BE2C (cell line): ENCODE data around the gene ARHGAP22.

Experiments used
- DNase-seq: peaks from one replicate; pipeline ENCODE4 v3.0.0-alpha.2; 2020
- H3K27me3 ChIP-seq: fragments of 250-450 bp; sonication (Bioruptor Pico); 2 replicates; pipeline ENCODE4 v1.5.1; 2020; ENCODE audit warnings: mild to moderate bottlenecking
- H3K36me3 ChIP-seq: fragments of 250-450 bp; sonication (Bioruptor Pico); 2 replicates; pipeline ENCODE4 v1.5.1; 2020; ENCODE audit warnings: mild to moderate bottlenecking
- H3K4me1 ChIP-seq: fragments of 250-450 bp; sonication (Bioruptor Pico); 2 replicates; pipeline ENCODE4 v1.5.1; 2020
- H3K4me3 ChIP-seq: 2 replicates; pipeline ENCODE4 v1.5.1; 2011; ENCODE audit warnings: low read depth, low read length
- H3K9me3 ChIP-seq: fragments of 250-450 bp; sonication (Bioruptor Pico); 2 replicates; pipeline ENCODE4 v1.5.1; 2020
- TF ChIP-seq, protein P1 (sequence below): IDR thresholded peaks from 2 replicates; pipeline ENCODE4 v1.5.1; 2012; ENCODE audit warnings: mild to moderate bottlenecking, low read depth, low read length

The ARHGAP22 gene

DNA sequence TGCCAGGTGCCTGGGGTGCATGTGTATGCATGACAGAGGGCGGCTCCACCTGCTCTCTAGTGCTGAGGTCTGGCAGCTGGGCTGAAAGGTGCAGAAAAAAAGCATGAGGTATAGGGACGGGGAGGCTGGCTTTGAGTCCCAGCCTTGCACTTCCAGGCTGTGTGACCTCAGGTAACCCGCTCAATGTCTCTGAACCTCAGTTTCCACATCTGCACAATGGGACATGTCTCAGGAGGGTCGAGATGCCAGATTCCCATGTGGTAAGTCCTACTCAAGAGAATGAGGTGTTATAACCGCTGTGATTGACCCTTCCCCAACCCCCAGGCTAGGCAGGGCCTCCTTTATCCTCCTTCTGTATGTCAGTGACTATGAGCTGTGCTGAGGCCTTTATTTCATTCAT is 48.8 kb downstream of the ARHGAP22 start:
- DNase-seq = no peak
- Histone ChIP-seq H3K27me3 (no peaks in the 10 kb centered on the region), H3K4me3 (no peak overlapping the region), H3K4me1 (no peaks in the 10 kb centered on the region), H3K9me3 (no peaks in the 10 kb centered on the region), H3K36me3 (no peaks in the 10 kb centered on the region)
- TF ChIP-seq, protein P1, sequence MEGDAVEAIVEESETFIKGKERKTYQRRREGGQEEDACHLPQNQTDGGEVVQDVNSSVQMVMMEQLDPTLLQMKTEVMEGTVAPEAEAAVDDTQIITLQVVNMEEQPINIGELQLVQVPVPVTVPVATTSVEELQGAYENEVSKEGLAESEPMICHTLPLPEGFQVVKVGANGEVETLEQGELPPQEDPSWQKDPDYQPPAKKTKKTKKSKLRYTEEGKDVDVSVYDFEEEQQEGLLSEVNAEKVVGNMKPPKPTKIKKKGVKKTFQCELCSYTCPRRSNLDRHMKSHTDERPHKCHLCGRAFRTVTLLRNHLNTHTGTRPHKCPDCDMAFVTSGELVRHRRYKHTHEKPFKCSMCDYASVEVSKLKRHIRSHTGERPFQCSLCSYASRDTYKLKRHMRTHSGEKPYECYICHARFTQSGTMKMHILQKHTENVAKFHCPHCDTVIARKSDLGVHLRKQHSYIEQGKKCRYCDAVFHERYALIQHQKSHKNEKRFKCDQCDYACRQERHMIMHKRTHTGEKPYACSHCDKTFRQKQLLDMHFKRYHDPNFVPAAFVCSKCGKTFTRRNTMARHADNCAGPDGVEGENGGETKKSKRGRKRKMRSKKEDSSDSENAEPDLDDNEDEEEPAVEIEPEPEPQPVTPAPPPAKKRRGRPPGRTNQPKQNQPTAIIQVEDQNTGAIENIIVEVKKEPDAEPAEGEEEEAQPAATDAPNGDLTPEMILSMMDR = no peak

DNA sequence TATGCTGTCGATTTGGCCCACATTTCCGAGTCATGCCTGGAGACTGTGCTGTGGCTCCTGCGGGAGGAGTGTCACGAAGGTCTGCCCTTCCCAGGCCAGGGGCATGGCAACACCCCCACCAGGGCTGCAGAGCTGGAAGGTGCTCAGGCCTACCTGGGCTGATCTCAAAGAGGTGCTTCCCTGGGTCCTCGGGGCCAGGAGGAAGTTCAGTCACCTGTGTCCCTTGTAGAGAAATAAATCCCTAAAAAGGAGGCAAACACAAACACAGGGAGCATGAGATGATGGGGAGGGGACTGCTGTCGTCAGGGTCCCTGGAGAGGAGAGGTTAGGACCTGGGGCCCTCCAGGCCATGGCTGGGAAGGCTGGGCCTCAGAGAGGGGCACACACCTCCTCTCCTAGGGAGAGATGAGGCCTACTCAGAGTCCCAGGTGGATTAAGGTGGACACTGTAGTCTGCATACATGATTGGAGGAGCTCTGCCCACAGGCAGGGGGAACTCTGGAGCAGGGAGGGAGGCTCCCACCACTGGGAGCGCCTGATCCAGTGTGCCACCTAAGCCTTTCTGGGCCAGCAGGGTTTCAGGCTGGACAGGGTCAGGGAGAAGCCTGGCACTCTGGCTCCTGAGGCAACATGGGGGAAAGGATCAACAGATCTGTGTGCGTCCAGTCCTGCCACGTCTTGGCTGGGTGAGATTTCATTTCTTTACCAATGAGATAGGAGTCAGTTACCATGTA is 49.4 kb downstream of the ARHGAP22 start:
- TF ChIP-seq, protein P1 = no peak
- Histone ChIP-seq H3K9me3 (no peaks in the 10 kb centered on the region), H3K4me1 (no peaks in the 10 kb centered on the region), H3K4me3 (no peak overlapping the region), H3K36me3 (no peaks in the 10 kb centered on the region), H3K27me3 (no peaks in the 10 kb centered on the region)
- no peak for DNase-seq

DNA sequence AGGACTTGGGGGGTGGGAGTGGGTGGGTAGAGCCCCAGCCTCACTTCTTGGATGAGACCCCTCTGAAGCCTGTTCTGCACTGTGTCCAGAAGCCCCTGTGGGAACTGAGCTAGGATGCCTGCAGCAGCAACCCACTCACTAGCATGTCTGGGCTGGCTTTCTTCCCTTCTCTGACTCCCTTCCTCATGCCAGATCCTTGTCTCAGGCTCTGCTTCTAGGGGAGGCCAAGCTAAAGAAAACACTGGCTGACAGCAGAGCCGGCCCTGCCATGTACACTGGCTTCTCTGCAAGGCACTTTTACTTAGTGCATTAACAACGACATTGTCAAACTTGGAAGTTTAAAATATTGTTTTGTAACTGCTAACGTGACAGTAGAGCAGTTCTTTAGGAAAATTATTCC is 50.2 kb downstream of the ARHGAP22 start:
- DNase-seq = no peak
- Histone ChIP-seq H3K36me3 (no peaks in the 10 kb centered on the region), H3K27me3 (no peaks in the 10 kb centered on the region), H3K4me3 (no peak overlapping the region), H3K9me3 (no peaks in the 10 kb centered on the region), H3K4me1 (no peaks in the 10 kb centered on the region)
- TF ChIP-seq, protein P1 = no peak

DNA sequence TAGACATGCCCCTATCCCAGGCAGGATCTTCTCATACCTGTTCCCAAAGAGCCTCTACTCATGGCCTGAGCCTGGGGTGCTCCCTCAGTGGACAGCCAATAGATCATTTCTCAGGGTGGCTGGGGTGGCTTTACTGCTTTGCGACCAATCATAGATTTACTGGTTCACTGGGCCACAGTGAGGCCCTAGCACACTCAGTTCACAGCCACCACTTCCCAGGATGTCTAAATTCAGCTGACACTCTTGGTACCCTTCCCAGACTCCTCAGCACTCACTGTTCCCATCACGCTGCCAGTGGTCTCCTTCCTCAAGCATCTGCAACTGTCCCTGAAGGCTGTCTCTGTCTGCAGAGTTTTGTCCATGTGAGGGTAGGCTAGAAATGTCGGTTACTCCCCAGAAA is 50.6 kb downstream of the ARHGAP22 start:
- no peak overlapping the region for H3K4me3 ChIP-seq
- TF ChIP-seq, protein P1 = no peak
- H3K4me1 ChIP-seq = no peaks in the 10 kb centered on the region
- no peaks in the 10 kb centered on the region for H3K36me3 ChIP-seq
- no peaks in the 10 kb centered on the region for H3K27me3 ChIP-seq
- no peaks in the 10 kb centered on the region for H3K9me3 ChIP-seq
- no peak for DNase-seq

DNA sequence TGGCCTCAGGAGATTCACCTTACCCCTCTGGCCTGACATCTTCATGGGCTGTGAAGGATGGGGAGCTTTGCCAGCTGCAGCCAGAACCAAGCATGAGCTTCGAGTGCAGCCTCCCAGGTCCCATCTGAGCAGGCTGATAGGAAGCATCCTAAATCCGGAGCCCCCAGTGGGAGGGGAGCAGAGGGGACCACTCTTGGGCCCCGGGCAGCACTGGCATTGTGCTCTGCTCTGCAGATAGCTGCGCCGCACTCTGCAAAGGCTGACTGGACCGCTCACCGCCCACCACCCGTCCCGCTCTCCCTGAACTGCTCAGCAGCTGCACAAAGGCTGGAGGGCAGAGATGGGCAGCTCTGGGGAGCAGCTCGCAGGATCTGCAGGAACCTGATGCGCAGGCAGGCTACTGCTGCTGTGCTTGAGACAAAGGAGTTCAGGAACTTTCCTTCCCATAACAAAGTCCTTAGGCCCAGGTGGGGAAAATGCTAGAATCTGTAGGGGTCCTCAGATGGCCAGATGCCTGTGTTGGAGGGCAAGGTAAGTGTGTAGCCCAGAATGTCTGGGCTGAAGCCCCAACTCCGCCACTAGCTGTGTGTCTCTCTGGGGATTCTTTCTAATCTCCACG is 51.8 kb downstream of the ARHGAP22 start:
- TF ChIP-seq, protein P1 = no peak
- H3K36me3 ChIP-seq = no peaks in the 10 kb centered on the region
- H3K4me1 ChIP-seq = no peaks in the 10 kb centered on the region
- H3K27me3 ChIP-seq = no peaks in the 10 kb centered on the region
- no peak overlapping the region for H3K4me3 ChIP-seq
- no peak for DNase-seq
- H3K9me3 ChIP-seq = no peaks in the 10 kb centered on the region

DNA sequence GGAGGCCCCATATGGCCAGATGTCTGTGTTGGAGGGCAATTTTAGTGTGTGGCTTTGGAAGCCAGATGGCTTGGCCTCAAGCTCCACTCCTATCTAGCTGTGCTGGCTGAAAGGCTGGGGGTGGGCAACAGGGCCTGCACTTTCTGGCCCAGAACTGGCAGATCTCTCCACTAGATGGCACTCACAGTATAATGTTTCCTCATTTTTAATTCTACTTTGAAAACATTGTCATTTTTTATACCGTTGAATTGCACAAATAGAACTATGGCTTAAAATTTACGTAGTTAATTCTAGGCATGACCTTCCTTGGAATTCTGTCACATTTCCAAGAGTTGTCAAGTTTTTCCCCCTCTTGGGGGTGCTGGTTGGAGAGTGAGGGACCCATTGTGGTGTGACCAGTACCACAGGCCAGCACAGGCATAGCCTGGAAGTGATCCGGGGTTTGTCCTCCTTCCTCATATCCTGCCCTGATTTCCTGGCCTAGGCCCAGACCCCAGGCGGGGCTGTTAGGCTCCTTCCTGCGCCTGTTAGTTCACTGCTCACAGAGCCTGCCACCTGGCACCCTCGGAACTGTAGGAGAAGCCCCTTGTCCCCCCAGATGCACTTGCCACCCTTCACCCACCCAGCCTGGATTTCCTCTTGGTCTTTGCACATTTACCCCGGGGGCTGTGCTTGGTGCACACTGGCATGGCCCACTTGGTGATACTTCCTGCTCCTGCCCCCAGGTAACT is 52.8 kb downstream of the ARHGAP22 start:
- peak; percentile 67 for DNase-seq
- Histone ChIP-seq H3K4me3 (no peak overlapping the region), H3K9me3 (no peaks in the 10 kb centered on the region), H3K27me3 (no peaks in the 10 kb centered on the region), H3K36me3 (no peaks in the 10 kb centered on the region), H3K4me1 (peaks cover 3% of the 10 kb centered on the region; the same call in 1 of the 2 replicates)
- TF ChIP-seq, protein P1 = peak; percentile 65
